22Rv1 (cell line): ENCODE measurements around the gene GINS3.

ENCODE experiments used
- CTCF ChIP-seq: fragments of 450-650 bp; IDR thresholded peaks from 2 replicates; pipeline ENCODE4 v1.5.1; 2017; ENCODE audit warnings: mild to moderate bottlenecking
- ZFX ChIP-seq: fragments of 450-650 bp; IDR thresholded peaks from 2 replicates; pipeline ENCODE4 v1.6.1; 2017; ENCODE audit warnings: antibody characterized with exemption, borderline replicate concordance

GRCh38 chr16:58360041-58360634 is 32.1 kb upstream of the GINS3 start:
- TF ChIP-seq CTCF (no peak), ZFX (no peak)
